Liver (tissue), 9 donors: ENCODE data around the gene WNT3A. TPM values are rescaled to one million over a fixed set of nuclear protein-coding genes. Genes with fewer than 3 reads are reported as not detected.

Experiments used
- DNase-seq: peaks from one replicate; pipeline ENCODE4 v3.0.0-alpha.2; 2017; ENCODE audit warnings: low spot score
- H3K27ac ChIP-seq, 2 donors: one replicate each; pipeline ENCODE4 v1.7.0; 2013; ENCODE audit warnings: inconsistent platforms in 2 of 2, low read length in 2 of 2, control low read depth in 1 of 2, low read depth in 1 of 2, mild to moderate bottlenecking in 1 of 2
- H3K27me3 ChIP-seq, 4 donors: one replicate each; pipeline versions ENCODE4 v1.6.1 to v1.7.0; 2013; ENCODE audit warnings: low read length in 3 of 4, inconsistent platforms in 1 of 4, mild to moderate bottlenecking in 1 of 4, moderate library complexity in 1 of 4; ENCODE audit not compliant: control insufficient read depth in 4 of 4, insufficient read depth in 4 of 4
- H3K36me3 ChIP-seq, 4 donors: one replicate each; pipeline versions ENCODE4 v1.6.1 to v1.7.0; 2013; ENCODE audit warnings: low read length in 3 of 4, mild to moderate bottlenecking in 3 of 4, low read depth in 1 of 4, moderate library complexity in 1 of 4; ENCODE audit not compliant: control insufficient read depth in 4 of 4, insufficient read depth in 3 of 4
- H3K4me1 ChIP-seq, 4 donors: one replicate each; pipeline versions ENCODE4 v1.6.1 to v1.7.0; 2013; ENCODE audit warnings: low read length in 3 of 4, mild to moderate bottlenecking in 3 of 4, moderate library complexity in 1 of 4; ENCODE audit not compliant: control insufficient read depth in 4 of 4, insufficient read depth in 4 of 4
- H3K4me3 ChIP-seq, 3 donors: one replicate each; pipeline versions ENCODE4 v1.6.1 to v1.7.0; 2013; ENCODE audit warnings: low read length in 3 of 3, control low read depth in 1 of 3, low read depth in 1 of 3, mild to moderate bottlenecking in 1 of 3
- H3K9ac ChIP-seq, 2 donors: one replicate each; pipeline ENCODE4 v1.7.0; 2013; ENCODE audit warnings: low read length in 2 of 2, mild to moderate bottlenecking in 2 of 2, moderate library complexity in 2 of 2, control low read depth in 1 of 2, low read depth in 1 of 2
- H3K9me3 ChIP-seq, 4 donors: one replicate each; pipeline versions ENCODE4 v1.6.1 to v1.7.0; 2013; ENCODE audit warnings: low read length in 3 of 4; ENCODE audit not compliant: control insufficient read depth in 4 of 4
- EGR1 ChIP-seq, 2 donors: IDR thresholded peaks; 2 replicates each; pipeline ENCODE4 v1.6.1; 2016 to 2018; ENCODE audit warnings: antibody characterized with exemption in 2 of 2, low read depth in 2 of 2
- FOXA1 ChIP-seq: IDR thresholded peaks from 2 replicates; pipeline ENCODE4 v1.6.1; 2016; ENCODE audit warnings: antibody characterized with exemption
- FOXA2 ChIP-seq: IDR thresholded peaks from 2 replicates; pipeline ENCODE4 v1.6.1; 2016; ENCODE audit warnings: antibody characterized with exemption
- HNF4A ChIP-seq, 2 donors: conservative IDR thresholded peaks; 2 replicates each; pipeline ENCODE4 v1.6.1; 2016; ENCODE audit warnings: antibody characterized with exemption in 2 of 2, mild to moderate bottlenecking in 2 of 2
- HNF4G ChIP-seq: IDR thresholded peaks from 2 replicates; pipeline ENCODE4 v1.6.1; 2016; ENCODE audit warnings: antibody characterized with exemption
- JUND ChIP-seq, 2 donors: IDR thresholded peaks; 2 replicates each; pipeline ENCODE4 v1.6.1; 2016; ENCODE audit warnings: antibody characterized with exemption in 2 of 2
- RAD21 ChIP-seq, 2 donors: IDR thresholded peaks; 2 replicates each; pipeline ENCODE4 v1.6.1; 2016; ENCODE audit warnings: antibody characterized with exemption in 2 of 2, mild to moderate bottlenecking in 2 of 2
- RXRA ChIP-seq, 2 donors: IDR thresholded peaks; 2 replicates each; pipeline ENCODE4 v1.6.1; 2017 to 2018; ENCODE audit warnings: antibody characterized with exemption in 2 of 2, mild to moderate bottlenecking in 1 of 2
- SP1 ChIP-seq: IDR thresholded peaks from 2 replicates; pipeline ENCODE4 v1.6.1; 2018; ENCODE audit warnings: antibody characterized with exemption, mild to moderate bottlenecking
- TAF1 ChIP-seq: conservative IDR thresholded peaks from 2 replicates; pipeline ENCODE4 v1.6.1; 2016; ENCODE audit warnings: antibody characterized with exemption, mild to moderate bottlenecking
- YY1 ChIP-seq: IDR thresholded peaks from 2 replicates; pipeline ENCODE4 v1.6.1; 2016; ENCODE audit warnings: antibody characterized with exemption, mild to moderate bottlenecking
- WGBS: extraction: QIAGEN DNeasy Blood & Tissue Kit; methylation state at CpG from one replicate; pipeline ENCODE4 v1.1.7; 2013; 5-methylcytosine and 5-hydroxymethylcytosine counted together
- polyA plus RNA-seq, 2 donors: library from polyadenylated mRNA; stranded (reverse) in 1 of 2; unstranded in 1 of 2; fragments of 200-250 nt in 1 of 2; fragments of >200 nt in 1 of 2; fragmentation: Nextera tagmentation in 1 of 2; extraction: Ambion mirVana in 1 of 2; gene quantifications; one replicate each; pipeline versions ENCODE4 v1.2.1 to v1.2.3, GENCODE V29; 2013 to 2015
- total RNA-seq, 2 donors: library from RNA; depleted of rRNA; stranded (reverse); fragments of >200 nt; gene quantifications; one replicate each; pipeline ENCODE4 v1.2.3, GENCODE V29; 2014
- TF ChIP-seq, protein P1 (sequence below): IDR thresholded peaks from 2 replicates; pipeline ENCODE4 v1.6.1; 2016; ENCODE audit warnings: antibody characterized with exemption
- TF ChIP-seq, protein P2 (sequence below): IDR thresholded peaks from 2 replicates; pipeline ENCODE4 v1.6.1; 2016; ENCODE audit warnings: antibody characterized with exemption
- TF ChIP-seq, protein P3 (sequence below): IDR thresholded peaks from 2 replicates; pipeline ENCODE4 v1.6.1; 2016; ENCODE audit warnings: antibody characterized with exemption
- TF ChIP-seq, protein P4 (sequence below): fragments of 150-350 bp; IDR thresholded peaks from 2 replicates; pipeline ENCODE4 v1.5.1; 2017; ENCODE audit warnings: improper control_type of control experiment, low read depth, low read length; ENCODE audit not compliant: missing input control
- TF ChIP-seq, protein P5 (sequence below): IDR thresholded peaks from 2 replicates; pipeline ENCODE4 v1.6.1; 2016; ENCODE audit warnings: antibody characterized with exemption, mild to moderate bottlenecking
- donor health status: healthy.
- donor health status: healthy.
- donor health status: healthy.
- donor health status: healthy.
- donor health status: healthy.

Gene WNT3A
- total and polyA plus RNA-seq, 4 donors, result not detected

DNA sequence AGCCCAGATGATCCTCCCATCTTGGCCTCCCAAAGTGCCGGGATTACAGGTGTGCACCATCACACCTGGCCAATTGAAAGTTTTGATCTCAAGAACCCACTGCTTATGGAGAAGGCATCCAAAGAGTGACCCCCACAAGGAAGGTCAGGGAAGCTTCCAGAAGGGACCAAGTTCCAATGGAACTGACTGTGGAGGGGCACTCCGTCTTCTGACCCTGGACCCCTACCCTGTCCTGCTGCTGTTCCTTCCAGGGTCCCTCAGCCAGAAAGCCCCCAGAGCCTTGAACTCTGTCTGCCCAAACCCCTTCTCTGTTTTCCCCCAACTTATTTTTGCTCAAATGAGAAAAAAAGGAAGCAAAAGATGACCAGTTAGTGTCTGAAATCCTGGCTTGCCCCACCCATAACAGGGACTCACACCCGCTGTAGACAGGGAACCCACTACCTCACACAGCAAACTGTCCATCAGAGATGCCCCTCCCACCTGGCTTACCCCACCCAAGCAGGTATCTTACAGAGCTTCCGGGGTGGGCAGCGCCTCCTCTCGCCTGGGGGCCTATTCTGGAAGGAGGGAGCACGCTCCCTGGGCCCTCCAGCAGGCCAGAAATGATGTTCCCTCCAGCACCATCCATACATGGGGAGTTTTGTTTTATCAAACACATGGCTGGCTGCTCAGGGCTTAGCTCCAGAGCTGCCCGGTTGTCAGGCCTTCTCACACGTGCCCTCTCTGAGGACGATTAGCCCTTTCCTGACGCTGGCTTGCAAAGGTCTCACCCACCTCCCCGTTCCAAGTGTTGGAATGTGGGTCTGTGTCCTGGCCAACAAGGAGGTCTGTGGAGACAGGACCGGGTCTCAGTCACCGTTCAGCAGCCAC, 3.1 kb upstream of the WNT3A start:
- H3K9ac ChIP-seq, result no peak overlapping the region
- TF ChIP-seq, protein P1, sequence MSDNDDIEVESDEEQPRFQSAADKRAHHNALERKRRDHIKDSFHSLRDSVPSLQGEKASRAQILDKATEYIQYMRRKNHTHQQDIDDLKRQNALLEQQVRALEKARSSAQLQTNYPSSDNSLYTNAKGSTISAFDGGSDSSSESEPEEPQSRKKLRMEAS, result no peak
- TF ChIP-seq, protein P2, sequence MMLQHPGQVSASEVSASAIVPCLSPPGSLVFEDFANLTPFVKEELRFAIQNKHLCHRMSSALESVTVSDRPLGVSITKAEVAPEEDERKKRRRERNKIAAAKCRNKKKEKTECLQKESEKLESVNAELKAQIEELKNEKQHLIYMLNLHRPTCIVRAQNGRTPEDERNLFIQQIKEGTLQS, result no peak
- no peak for TF ChIP-seq JUND (IDR thresholded peaks at IDR 0.05)
- TF ChIP-seq TAF1, result no peak
- TF ChIP-seq, protein P3, sequence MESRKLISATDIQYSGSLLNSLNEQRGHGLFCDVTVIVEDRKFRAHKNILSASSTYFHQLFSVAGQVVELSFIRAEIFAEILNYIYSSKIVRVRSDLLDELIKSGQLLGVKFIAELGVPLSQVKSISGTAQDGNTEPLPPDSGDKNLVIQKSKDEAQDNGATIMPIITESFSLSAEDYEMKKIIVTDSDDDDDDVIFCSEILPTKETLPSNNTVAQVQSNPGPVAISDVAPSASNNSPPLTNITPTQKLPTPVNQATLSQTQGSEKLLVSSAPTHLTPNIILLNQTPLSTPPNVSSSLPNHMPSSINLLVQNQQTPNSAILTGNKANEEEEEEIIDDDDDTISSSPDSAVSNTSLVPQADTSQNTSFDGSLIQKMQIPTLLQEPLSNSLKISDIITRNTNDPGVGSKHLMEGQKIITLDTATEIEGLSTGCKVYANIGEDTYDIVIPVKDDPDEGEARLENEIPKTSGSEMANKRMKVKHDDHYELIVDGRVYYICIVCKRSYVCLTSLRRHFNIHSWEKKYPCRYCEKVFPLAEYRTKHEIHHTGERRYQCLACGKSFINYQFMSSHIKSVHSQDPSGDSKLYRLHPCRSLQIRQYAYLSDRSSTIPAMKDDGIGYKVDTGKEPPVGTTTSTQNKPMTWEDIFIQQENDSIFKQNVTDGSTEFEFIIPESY, result no peak
- TF ChIP-seq RXRA (IDR thresholded peaks at IDR 0.05), result no peak
- no peaks in the 10 kb centered on the region for H3K9me3 ChIP-seq
- H3K27ac ChIP-seq, result no peak overlapping the region
- no peak overlapping the region for H3K4me3 ChIP-seq
- no peaks in the 10 kb centered on the region for H3K36me3 ChIP-seq
- WGBS, result 52% methylated on average over 14 of the region's 14 CpGs
- peak; percentile 17 for DNase-seq
- H3K4me1 ChIP-seq, result peaks cover 0 to 17% (median 3%) of the 10 kb centered on the region in 4 donors
- peaks cover 0 to 22% (median 5%) of the 10 kb centered on the region in 4 donors for H3K27me3 ChIP-seq

DNA sequence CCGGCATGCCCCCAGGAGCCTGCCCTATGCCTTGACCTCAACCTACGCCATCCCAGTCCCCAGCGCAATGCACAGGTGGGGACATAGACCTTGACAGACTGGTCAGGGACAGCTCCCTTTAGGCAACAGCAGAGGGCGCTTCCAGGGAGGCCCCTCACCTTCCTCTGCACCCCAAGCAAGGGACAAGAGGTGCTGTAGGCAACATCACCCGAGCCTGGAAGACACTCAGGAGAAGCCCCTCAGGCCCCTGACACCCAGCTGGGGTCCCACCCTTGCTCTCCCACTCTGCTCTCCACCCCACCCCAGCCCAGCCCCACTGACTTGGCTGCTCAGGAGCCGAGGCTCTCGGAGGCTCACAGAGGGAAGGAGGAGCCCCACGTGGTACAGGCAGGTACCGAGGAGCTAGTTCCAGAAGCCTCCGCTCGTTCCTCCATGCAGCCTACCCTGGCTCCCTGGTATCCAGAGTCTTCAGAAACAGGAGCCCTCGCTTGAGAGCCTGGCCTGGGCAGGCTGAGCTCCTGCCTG, 2.4 kb upstream of the WNT3A start:
- peaks cover 0 to 28% (median 5%) of the 10 kb centered on the region in 4 donors for H3K27me3 ChIP-seq
- H3K4me1 ChIP-seq, result peaks cover 0 to 17% (median 3%) of the 10 kb centered on the region in 4 donors
- H3K9me3 ChIP-seq, result no peaks in the 10 kb centered on the region
- no peaks in the 10 kb centered on the region for H3K36me3 ChIP-seq
- 17% methylated on average over 12 of the region's 12 CpGs for WGBS
- no peak overlapping the region for H3K27ac ChIP-seq
- peak; percentile 32 for DNase-seq
- TF ChIP-seq RAD21 (IDR thresholded peaks at IDR 0.05) (peak in 1 of 2 donors; percentile 45), FOXA2 (no peak), TAF1 (no peak), HNF4A (conservative IDR thresholded peaks at IDR 0.05) (no peak), YY1 (no peak), EGR1 (IDR thresholded peaks at IDR 0.05; ENCODE audit: low read depth in 2 of 2) (no peak), RXRA (IDR thresholded peaks at IDR 0.05) (no peak), JUND (IDR thresholded peaks at IDR 0.05) (no peak), SP1 (no peak), FOXA1 (no peak), HNF4G (no peak)
- TF ChIP-seq, protein P3, result no peak
- TF ChIP-seq, protein P1, result no peak
- TF ChIP-seq, protein P4, sequence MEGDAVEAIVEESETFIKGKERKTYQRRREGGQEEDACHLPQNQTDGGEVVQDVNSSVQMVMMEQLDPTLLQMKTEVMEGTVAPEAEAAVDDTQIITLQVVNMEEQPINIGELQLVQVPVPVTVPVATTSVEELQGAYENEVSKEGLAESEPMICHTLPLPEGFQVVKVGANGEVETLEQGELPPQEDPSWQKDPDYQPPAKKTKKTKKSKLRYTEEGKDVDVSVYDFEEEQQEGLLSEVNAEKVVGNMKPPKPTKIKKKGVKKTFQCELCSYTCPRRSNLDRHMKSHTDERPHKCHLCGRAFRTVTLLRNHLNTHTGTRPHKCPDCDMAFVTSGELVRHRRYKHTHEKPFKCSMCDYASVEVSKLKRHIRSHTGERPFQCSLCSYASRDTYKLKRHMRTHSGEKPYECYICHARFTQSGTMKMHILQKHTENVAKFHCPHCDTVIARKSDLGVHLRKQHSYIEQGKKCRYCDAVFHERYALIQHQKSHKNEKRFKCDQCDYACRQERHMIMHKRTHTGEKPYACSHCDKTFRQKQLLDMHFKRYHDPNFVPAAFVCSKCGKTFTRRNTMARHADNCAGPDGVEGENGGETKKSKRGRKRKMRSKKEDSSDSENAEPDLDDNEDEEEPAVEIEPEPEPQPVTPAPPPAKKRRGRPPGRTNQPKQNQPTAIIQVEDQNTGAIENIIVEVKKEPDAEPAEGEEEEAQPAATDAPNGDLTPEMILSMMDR, result peak; percentile 17
- TF ChIP-seq, protein P5, sequence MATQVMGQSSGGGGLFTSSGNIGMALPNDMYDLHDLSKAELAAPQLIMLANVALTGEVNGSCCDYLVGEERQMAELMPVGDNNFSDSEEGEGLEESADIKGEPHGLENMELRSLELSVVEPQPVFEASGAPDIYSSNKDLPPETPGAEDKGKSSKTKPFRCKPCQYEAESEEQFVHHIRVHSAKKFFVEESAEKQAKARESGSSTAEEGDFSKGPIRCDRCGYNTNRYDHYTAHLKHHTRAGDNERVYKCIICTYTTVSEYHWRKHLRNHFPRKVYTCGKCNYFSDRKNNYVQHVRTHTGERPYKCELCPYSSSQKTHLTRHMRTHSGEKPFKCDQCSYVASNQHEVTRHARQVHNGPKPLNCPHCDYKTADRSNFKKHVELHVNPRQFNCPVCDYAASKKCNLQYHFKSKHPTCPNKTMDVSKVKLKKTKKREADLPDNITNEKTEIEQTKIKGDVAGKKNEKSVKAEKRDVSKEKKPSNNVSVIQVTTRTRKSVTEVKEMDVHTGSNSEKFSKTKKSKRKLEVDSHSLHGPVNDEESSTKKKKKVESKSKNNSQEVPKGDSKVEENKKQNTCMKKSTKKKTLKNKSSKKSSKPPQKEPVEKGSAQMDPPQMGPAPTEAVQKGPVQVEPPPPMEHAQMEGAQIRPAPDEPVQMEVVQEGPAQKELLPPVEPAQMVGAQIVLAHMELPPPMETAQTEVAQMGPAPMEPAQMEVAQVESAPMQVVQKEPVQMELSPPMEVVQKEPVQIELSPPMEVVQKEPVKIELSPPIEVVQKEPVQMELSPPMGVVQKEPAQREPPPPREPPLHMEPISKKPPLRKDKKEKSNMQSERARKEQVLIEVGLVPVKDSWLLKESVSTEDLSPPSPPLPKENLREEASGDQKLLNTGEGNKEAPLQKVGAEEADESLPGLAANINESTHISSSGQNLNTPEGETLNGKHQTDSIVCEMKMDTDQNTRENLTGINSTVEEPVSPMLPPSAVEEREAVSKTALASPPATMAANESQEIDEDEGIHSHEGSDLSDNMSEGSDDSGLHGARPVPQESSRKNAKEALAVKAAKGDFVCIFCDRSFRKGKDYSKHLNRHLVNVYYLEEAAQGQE, result no peak
- TF ChIP-seq, protein P2, result no peak
- H3K9ac ChIP-seq, result no peak overlapping the region
- H3K4me3 ChIP-seq, result no peak overlapping the region
